Stimulated activated CD4-positive, alpha-beta T cell treated with anti-CD3 and anti-CD28 coated beads, TNF-alpha, amount 100 ng/mL, for 24 hours (primary cell): ENCODE data around the gene CARNS1.
A peak's percentile ranks its signal among the peaks of the same experiment; 100 is the strongest.
"Not testable (repeated sequence)": the region's sequence is repeated elsewhere in the genome, so short reads cannot be mapped to it uniquely, and the experiment has no call there.

ENCODE experiments used
- DNase-seq, 3 experiments: peaks; one replicate each; pipeline ENCODE4 v3.0.0-alpha.2; 2020; ENCODE audit warnings: low read depth in 3 of 3

Gene CARNS1

GRCh38 chr11:67465530-67465929, 50.1 kb downstream of the CARNS1 start:
- not testable (repeated sequence) for DNase-seq

DNA sequence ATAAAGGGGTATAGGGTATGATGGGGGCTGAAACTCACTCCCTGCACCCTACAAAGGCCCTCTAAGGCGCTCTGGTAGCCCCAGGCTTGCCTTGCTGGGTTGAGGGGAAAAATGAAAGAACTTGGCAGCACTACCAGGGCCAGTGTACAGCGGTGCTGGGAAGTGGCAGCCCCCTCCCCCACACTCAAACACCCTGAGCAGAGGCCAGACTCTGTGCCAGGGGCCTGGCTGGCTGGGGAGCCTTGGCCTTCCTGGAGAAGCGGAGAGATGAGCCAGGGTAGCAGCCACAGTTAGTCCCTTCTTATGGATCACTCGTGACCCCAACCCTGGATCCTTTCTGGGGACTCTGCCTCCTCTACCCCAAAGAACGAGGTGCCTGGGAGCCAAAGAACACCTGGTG, 50.9 kb downstream of the CARNS1 start:
- DNase-seq: no peak

DNA sequence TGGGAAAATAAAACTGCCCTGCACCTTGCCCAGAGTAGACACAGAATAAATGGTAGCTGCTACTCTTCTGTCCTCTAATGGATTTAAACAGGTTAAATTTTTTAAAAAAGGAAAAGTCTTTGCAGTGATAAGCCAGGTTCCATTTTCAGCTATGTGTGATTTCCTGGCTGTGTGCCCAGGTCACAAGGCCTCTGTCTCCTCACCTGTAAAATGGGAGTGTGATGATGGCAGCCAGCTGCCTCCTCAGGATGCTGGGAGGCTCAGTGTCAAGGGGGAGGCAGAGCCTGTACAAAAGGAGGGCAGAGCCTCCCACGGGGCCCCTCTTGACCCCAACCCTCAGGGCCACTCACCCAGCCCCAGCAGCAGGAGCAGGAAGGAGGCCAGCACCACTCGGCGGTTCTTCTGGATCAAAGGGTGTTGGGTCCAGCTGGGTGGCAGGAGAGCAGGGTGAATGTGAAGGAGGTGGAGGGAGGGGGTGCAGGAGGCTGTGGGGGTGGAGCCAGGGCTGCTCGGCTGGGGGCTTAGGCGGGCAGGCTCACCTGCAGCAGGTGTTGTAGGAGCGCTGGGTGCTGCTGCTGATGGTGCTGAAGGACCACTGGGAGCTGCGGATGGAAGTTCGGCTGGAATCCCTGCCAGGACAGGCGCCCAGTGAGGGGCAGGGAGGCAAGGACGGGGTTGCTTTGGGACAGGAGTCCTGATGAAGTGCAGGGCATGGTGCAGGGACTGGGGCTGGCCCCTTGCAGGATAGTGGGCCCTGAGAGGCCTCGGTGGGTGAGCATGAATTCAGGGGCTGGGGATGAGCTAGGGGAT, 51.7 kb downstream of the CARNS1 start:
- DNase-seq: no peak

DNA sequence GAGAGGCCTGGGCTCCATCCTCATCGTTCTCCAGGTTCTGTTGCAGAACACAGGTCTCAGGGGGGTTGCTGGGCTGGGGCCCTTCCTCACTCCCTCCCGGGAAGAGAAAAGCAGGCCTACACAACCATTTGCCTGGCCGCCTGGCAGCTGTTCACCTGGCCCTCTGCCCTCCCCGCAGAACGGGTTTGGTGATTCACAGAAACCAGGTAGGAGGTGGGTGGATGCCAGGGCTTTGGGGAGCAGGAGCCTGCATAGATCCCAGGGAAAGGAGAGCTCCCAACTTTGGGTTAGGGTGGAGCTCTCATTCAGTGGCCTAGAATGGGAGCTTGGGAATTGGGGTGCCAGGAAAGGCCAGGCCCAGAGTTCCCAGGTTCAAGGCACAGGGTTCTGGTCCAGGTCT, 52.6 kb downstream of the CARNS1 start:
- DNase-seq: peak in 1 of 3 experiments; percentile 51

DNA sequence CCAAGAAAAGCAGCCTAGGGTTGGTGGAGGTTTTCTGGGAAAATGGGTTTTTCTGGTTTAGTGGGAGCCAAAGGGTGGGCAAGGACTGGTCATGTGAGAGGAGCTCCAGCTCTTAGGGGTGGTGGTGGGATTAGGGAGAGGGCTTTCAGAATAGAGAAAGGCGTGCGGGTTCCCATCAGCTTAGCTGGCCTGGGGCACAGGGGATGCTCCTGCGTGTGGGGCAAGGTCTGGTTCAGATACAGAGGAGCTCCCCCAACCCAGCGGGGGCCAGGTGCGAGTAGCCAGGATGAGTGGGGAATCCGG, 52.9 kb downstream of the CARNS1 start:
- DNase-seq: no peak

GRCh38 chr11:67468759-67469507, 53.5 kb downstream of the CARNS1 start, which contains the start of gene TMEM134:
Gene TMEM134 (minus strand): TSS chr11:67469251. CDS start chr11:67469192, 59 bp downstream.
- peak; percentile 86 to 90 (median 89) for DNase-seq

DNA sequence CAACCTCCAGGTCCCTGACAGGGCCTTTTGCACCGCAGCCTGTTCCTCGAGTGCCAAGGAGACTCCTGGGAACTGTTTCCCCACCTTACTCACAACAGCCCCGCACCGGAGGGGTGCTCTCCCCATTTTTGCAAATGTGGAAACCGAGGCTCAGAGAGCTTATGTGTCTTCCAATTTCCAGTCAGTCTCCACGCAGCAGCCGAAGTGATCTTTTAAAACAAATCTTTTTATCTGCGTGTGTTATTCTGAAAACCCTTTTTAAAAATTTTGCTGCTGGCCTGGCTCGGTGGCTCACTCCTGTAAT, 54.0 kb downstream of the CARNS1 start:
- DNase-seq: no peak

- DNase-seq: no peak
Observed at GRCh38 chr11:67470337-67471002, 55.0 kb downstream of the CARNS1 start.

GRCh38 chr11:67472882-67473281, 57.4 kb downstream of the CARNS1 start:
- no peak for DNase-seq
